Uterus (tissue), 2 donors: ENCODE data around the gene NOTCH2.

Experiments used
- POLR2A ChIP-seq, 2 donors: fragments of 450-650 bp; IDR thresholded peaks; one replicate each; pipeline ENCODE4 v1.6.1; 2016; ENCODE audit warnings: antibody characterized with exemption in 2 of 2, mild to moderate bottlenecking in 1 of 2, moderate library complexity in 1 of 2
- TF ChIP-seq, protein P1 (sequence below), 4 experiments: fragments of 200-600 bp in 2 of 4; fragments of 450-650 bp in 2 of 4; sonication (generic) in 2 of 4; IDR thresholded peaks; one replicate each; pipeline ENCODE4 v1.5.1; 2016 to 2019; ENCODE audit warnings: antibody characterized with exemption in 4 of 4, mild to moderate bottlenecking in 2 of 4, moderate library complexity in 1 of 4

DNA sequence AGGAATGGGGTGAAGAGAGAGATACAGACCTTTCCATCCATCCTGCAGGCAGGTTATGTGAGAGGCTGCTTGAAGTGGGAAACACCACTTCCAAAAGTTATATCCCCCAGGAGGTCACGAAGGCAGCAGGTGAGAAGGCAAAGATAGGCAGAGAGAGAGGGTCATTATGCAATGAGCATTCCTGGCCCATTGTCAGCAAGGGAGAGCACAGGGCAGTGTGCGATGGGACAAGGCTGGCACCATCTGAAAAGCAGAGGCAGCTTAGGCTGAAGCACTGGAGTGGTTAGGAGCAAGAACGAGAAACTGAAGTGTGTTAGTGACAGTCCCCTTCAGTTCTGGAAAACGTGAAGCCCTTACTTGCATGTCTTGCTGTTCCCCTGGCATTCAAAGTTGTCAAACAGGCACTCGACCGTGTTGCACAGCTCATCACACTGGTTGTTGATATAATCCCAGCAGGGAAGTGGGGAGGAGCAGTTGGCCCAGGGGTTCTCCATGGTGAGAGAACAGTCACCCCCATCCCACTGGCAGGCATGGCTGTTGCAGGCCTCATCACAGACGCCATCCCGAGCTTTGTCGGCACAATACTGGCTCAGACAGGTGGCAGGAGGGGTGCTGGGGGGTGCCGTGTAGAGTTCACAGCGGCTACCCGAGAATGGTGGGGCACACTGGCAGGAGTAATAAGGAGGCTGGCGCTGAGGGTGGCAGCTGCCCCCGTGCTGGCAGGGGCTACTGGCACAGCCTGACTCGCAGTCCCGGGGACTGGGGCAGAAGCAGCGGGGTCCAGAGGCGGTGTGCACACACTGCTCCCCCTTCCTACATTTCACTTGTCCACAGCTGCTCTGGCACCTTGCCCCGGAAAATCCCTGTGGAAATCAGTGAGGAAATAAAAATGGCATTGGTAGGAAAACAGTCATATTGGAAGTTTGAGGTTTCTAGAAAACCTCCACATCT, 144.2 kb downstream of the NOTCH2 start:
- TF ChIP-seq, protein P1, sequence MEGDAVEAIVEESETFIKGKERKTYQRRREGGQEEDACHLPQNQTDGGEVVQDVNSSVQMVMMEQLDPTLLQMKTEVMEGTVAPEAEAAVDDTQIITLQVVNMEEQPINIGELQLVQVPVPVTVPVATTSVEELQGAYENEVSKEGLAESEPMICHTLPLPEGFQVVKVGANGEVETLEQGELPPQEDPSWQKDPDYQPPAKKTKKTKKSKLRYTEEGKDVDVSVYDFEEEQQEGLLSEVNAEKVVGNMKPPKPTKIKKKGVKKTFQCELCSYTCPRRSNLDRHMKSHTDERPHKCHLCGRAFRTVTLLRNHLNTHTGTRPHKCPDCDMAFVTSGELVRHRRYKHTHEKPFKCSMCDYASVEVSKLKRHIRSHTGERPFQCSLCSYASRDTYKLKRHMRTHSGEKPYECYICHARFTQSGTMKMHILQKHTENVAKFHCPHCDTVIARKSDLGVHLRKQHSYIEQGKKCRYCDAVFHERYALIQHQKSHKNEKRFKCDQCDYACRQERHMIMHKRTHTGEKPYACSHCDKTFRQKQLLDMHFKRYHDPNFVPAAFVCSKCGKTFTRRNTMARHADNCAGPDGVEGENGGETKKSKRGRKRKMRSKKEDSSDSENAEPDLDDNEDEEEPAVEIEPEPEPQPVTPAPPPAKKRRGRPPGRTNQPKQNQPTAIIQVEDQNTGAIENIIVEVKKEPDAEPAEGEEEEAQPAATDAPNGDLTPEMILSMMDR (IDR thresholded peaks at IDR 0.05): no peak
- TF ChIP-seq POLR2A (IDR thresholded peaks at IDR 0.05): no peak
